MM.1S (cell line): Measurements from ENCODE around the gene BCL3.

Experiments
- DNase-seq: peaks from one replicate; pipeline ENCODE4 v3.0.0-alpha.2; 2015
- H2AFZ ChIP-seq: fragments of 300-600 bp; sonication (generic); 2 replicates; pipeline ENCODE4 v1.6.0; 2016; ENCODE audit warnings: antibody characterized with exemption, low read length
- H3F3A ChIP-seq: fragments of 300-600 bp; sonication (generic); 2 replicates; pipeline ENCODE4 v1.6.1; 2016; ENCODE audit warnings: mild to moderate bottlenecking, antibody characterized with exemption, low read length, moderate library complexity, mixed read lengths; ENCODE audit not compliant: insufficient read depth
- H3K27ac ChIP-seq: fragments of 300-600 bp; sonication (generic); 2 replicates; pipeline ENCODE4 v1.5.1; 2016; ENCODE audit warnings: mild to moderate bottlenecking, low read length
- H3K27me3 ChIP-seq: fragments of 300-600 bp; sonication (generic); replicated peaks from 2 replicates; pipeline ENCODE4 v1.6.0; 2016; ENCODE audit warnings: low read length; ENCODE audit not compliant: insufficient read depth
- H3K36me3 ChIP-seq: fragments of 300-600 bp; sonication (generic); replicated peaks from 2 replicates; pipeline ENCODE4 v1.6.1; 2016; ENCODE audit warnings: mild to moderate bottlenecking, low read length, mixed read lengths; ENCODE audit not compliant: insufficient read depth
- H3K4me1 ChIP-seq: fragments of 300-600 bp; sonication (generic); 2 replicates; pipeline ENCODE4 v1.6.1; 2016; ENCODE audit warnings: low read length, mixed read lengths
- H3K4me2 ChIP-seq: fragments of 300-600 bp; sonication (generic); 2 replicates; pipeline ENCODE4 v1.6.0; 2016; ENCODE audit warnings: low read depth, low read length
- H3K4me3 ChIP-seq: fragments of 300-600 bp; sonication (generic); 2 replicates; pipeline ENCODE4 v1.5.1; 2016; ENCODE audit warnings: low read length, mixed read lengths
- H3K79me2 ChIP-seq: fragments of 300-600 bp; sonication (generic); 2 replicates; pipeline ENCODE4 v1.6.1; 2016; ENCODE audit warnings: mixed run types, low read length, mixed read lengths
- H3K9ac ChIP-seq: fragments of 300-600 bp; sonication (generic); 2 replicates; pipeline ENCODE4 v1.6.1; 2016; ENCODE audit warnings: low read length, mixed read lengths
- H3K9me2 ChIP-seq: fragments of 300-600 bp; sonication (generic); replicated peaks from 2 replicates; pipeline ENCODE4 v1.6.1; 2016; ENCODE audit warnings: mild to moderate bottlenecking, low read length, mixed read lengths; ENCODE audit not compliant: insufficient read depth
- H3K9me3 ChIP-seq: fragments of 300-600 bp; sonication (generic); replicated peaks from 2 replicates; pipeline ENCODE4 v1.6.1; 2016; ENCODE audit warnings: mild to moderate bottlenecking, low read length, mixed read lengths; ENCODE audit not compliant: insufficient read depth
- H4K20me1 ChIP-seq: fragments of 300-600 bp; sonication (generic); 2 replicates; pipeline ENCODE4 v1.6.1; 2016; ENCODE audit warnings: mild to moderate bottlenecking, low read length, moderate library complexity, mixed read lengths; ENCODE audit not compliant: insufficient read depth
- CTCF ChIP-seq: fragments of 300-600 bp; sonication (generic); IDR thresholded peaks from 2 replicates; pipeline ENCODE4 v1.5.1; 2016; ENCODE audit warnings: antibody characterized with exemption, low read length, mixed read lengths
- EZH2 ChIP-seq: fragments of 300-600 bp; sonication (generic); optimal IDR thresholded peaks from 2 replicates; pipeline ENCODE3; 2017; ENCODE audit warnings: low read depth, mild to moderate bottlenecking, antibody characterized with exemption, low read length, mixed read lengths
- EZH2phosphoT487 ChIP-seq: fragments of 300-600 bp; sonication (generic); IDR thresholded peaks from 2 replicates; pipeline ENCODE4 v1.6.1; 2018; ENCODE audit warnings: antibody characterized with exemption, low read length

The BCL3 gene

GRCh38 chr19:44732235-44733014 is 16.1 kb upstream of the BCL3 start:
- H4K20me1 ChIP-seq, result no peaks in the 10 kb centered on the region
- no peak overlapping the region for H3K4me3 ChIP-seq
- H2AFZ ChIP-seq, result no peak overlapping the region
- H3K4me1 ChIP-seq, result no peaks in the 10 kb centered on the region
- H3K36me3 ChIP-seq, result no peaks in the 10 kb centered on the region
- H3K9me3 ChIP-seq, result no peaks in the 10 kb centered on the region
- H3F3A ChIP-seq, result no peaks in the 10 kb centered on the region
- no peak for TF ChIP-seq EZH2
- no peak for TF ChIP-seq CTCF
- TF ChIP-seq EZH2phosphoT487, result no peak
- H3K27ac ChIP-seq, result no peak overlapping the region
- no peak for DNase-seq
- no peak overlapping the region for H3K4me2 ChIP-seq
- 0 out of 2 replicates have a peak, but pooled peaks cover 5% of the 10 kb centered on the region for H3K27me3 ChIP-seq
- no peak overlapping the region for H3K9ac ChIP-seq
- no peaks in the 10 kb centered on the region for H3K79me2 ChIP-seq
- no peaks in the 10 kb centered on the region for H3K9me2 ChIP-seq

GRCh38 chr19:44734357-44734756 is 14.2 kb upstream of the BCL3 start:
- Histone ChIP-seq H3K27me3 (0 out of 2 replicates have a peak, but pooled peaks cover 12% of the 10 kb centered on the region), H3K79me2 (no peaks in the 10 kb centered on the region), H4K20me1 (no peaks in the 10 kb centered on the region), H3F3A (no peaks in the 10 kb centered on the region), H3K4me2 (no peak overlapping the region), H3K4me3 (no peak overlapping the region), H3K9me3 (no peaks in the 10 kb centered on the region), H3K36me3 (no peaks in the 10 kb centered on the region), H3K4me1 (no peaks in the 10 kb centered on the region), H2AFZ (no peak overlapping the region), H3K9ac (no peak overlapping the region), H3K9me2 (no peaks in the 10 kb centered on the region), H3K27ac (no peak overlapping the region)
- no peak for DNase-seq
- TF ChIP-seq EZH2phosphoT487, result no peak
- TF ChIP-seq EZH2, result no peak
- TF ChIP-seq CTCF, result no peak

GRCh38 chr19:44735011-44735410 is 13.5 kb upstream of the BCL3 start:
- 0 out of 2 replicates have a peak, but pooled peaks cover 12% of the 10 kb centered on the region for H3K27me3 ChIP-seq
- TF ChIP-seq EZH2phosphoT487 (no peak), CTCF (no peak), EZH2 (no peak)
- no peak overlapping the region for H3K4me2 ChIP-seq
- no peaks in the 10 kb centered on the region for H3F3A ChIP-seq
- DNase-seq, result no peak
- no peaks in the 10 kb centered on the region for H3K36me3 ChIP-seq
- H4K20me1 ChIP-seq, result no peaks in the 10 kb centered on the region
- no peaks in the 10 kb centered on the region for H3K9me2 ChIP-seq
- H3K27ac ChIP-seq, result no peak overlapping the region
- no peak overlapping the region for H3K4me3 ChIP-seq
- H3K79me2 ChIP-seq, result no peaks in the 10 kb centered on the region
- H3K9ac ChIP-seq, result no peak overlapping the region
- no peaks in the 10 kb centered on the region for H3K4me1 ChIP-seq
- H3K9me3 ChIP-seq, result no peaks in the 10 kb centered on the region
- H2AFZ ChIP-seq, result no peak overlapping the region
